Stomach smooth muscle (tissue), 2 donors: Measurements from ENCODE around the gene CCDC88B.
"Not testable (repeated sequence)": the region's sequence is repeated elsewhere in the genome, so short reads cannot be mapped to it uniquely, and the experiment has no call there.

Source experiments
- H3K27ac ChIP-seq: one replicate; pipeline ENCODE4 v1.7.0; 2013; ENCODE audit warnings: mild to moderate bottlenecking, low read length, inconsistent platforms
- H3K27me3 ChIP-seq, 2 donors: one replicate each; pipeline ENCODE4 v1.7.0; 2013; ENCODE audit warnings: low read length in 2 of 2; ENCODE audit not compliant: insufficient read depth in 2 of 2, control insufficient read depth in 1 of 2
- H3K36me3 ChIP-seq, 2 donors: one replicate each; pipeline ENCODE4 v1.7.0; 2013; ENCODE audit warnings: low read length in 2 of 2; ENCODE audit not compliant: control insufficient read depth in 2 of 2, insufficient read depth in 2 of 2
- H3K4me1 ChIP-seq: one replicate; pipeline ENCODE4 v1.7.0; 2013; ENCODE audit warnings: low read length; ENCODE audit not compliant: control insufficient read depth, insufficient read depth
- H3K4me3 ChIP-seq, 2 donors: one replicate each; pipeline ENCODE4 v1.7.0; 2013; ENCODE audit warnings: low read length in 2 of 2
- H3K9ac ChIP-seq, 2 donors: one replicate each; pipeline ENCODE4 v1.7.0; 2013; ENCODE audit warnings: low read length in 2 of 2, mild to moderate bottlenecking in 1 of 2
- H3K9me3 ChIP-seq, 2 donors: one replicate each; pipeline ENCODE4 v1.7.0; 2013; ENCODE audit warnings: low read length in 2 of 2; ENCODE audit not compliant: control insufficient read depth in 2 of 2
- donor health status: healthy.
- donor health status: Pancreatic carcinoma.

CCDC88B gene

GRCh38 chr11:64316672-64317324, 23.2 kb upstream of the CCDC88B start:
- H3K36me3 ChIP-seq = peaks cover 10 to 16% of the 10 kb centered on the region in 2 donors
- no peaks in the 10 kb centered on the region for H3K27me3 ChIP-seq
- H3K4me1 ChIP-seq = peaks cover 25% of the 10 kb centered on the region
- H3K9me3 ChIP-seq = no peaks in the 10 kb centered on the region
- peak overlapping the region; percentile 96 to 98 for H3K9ac ChIP-seq
- H3K4me3 ChIP-seq = peak overlapping the region; percentile 91 to 97
- H3K27ac ChIP-seq = peak overlapping the region; percentile 99

GRCh38 chr11:64317325-64317960, 22.6 kb upstream of the CCDC88B start, which contains the start of gene TRMT112:
Gene TRMT112 (minus strand): TSS chr11:64317559. CDS start chr11:64317526, 33 bp downstream.
- H3K9ac ChIP-seq = peak within 1 kb of the TSS; percentile 96 to 98
- peak within 1 kb of the TSS; percentile 99 for H3K27ac ChIP-seq
- H3K4me1 ChIP-seq = peaks cover 25% of the 10 kb centered on the region
- no peaks in the 10 kb centered on the region for H3K9me3 ChIP-seq
- peak within 1 kb of the TSS; percentile 91 to 97 for H3K4me3 ChIP-seq
- peaks cover 10 to 16% of the 10 kb centered on the region in 2 donors for H3K36me3 ChIP-seq
- no peaks in the 10 kb centered on the region for H3K27me3 ChIP-seq

DNA sequence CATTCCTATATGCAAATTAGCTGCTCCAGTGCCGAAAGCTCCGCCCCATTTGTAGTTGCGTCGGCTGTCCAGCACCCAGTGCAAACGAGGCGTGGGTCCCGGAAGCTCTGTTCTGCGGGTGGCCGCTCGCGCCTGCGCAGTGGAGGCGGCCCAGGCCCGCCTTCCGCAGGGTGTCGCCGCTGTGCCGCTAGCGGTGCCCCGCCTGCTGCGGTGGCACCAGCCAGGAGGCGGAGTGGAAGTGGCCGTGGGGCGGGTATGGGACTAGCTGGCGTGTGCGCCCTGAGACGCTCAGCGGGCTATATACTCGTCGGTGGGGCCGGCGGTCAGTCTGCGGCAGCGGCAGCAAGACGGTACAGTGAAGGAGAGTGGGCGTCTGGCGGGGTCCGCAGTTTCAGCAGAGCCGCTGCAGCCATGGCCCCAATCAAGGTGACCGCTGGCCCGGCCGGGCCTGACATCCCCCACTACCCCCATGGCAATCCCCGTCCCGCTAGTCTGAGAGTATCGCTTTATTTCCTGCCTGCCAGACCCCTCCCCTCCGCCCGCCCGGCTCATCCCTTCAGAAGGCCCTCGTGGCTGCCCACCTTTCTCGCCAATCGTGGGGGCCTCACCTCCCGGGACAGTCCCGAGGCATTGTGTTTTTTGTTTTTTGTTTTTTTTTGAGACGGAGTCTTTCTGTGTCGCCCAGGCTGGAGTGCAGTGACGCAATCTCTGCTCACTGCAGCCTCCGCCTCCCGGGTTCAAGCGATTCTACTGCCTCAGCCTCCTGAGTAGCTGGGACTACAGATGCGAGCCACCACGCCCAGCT, 21.8 kb upstream of the CCDC88B start, which contains the start of gene PRDX5:
PRDX5 (plus strand) TSS at position 161 of the 805 bp plus-strand sequence; CDS start at position 256, 95 bp downstream.
- no peaks in the 10 kb centered on the region for H3K9me3 ChIP-seq
- peak within 1 kb of the TSS; percentile 96 to 98 for H3K9ac ChIP-seq
- H3K4me3 ChIP-seq = peak within 1 kb of the TSS; percentile 91 to 97
- peaks cover 10 to 16% of the 10 kb centered on the region in 2 donors for H3K36me3 ChIP-seq
- H3K4me1 ChIP-seq = peaks cover 24% of the 10 kb centered on the region
- peak within 1 kb of the TSS; percentile 99 for H3K27ac ChIP-seq
- no peaks in the 10 kb centered on the region for H3K27me3 ChIP-seq

DNA sequence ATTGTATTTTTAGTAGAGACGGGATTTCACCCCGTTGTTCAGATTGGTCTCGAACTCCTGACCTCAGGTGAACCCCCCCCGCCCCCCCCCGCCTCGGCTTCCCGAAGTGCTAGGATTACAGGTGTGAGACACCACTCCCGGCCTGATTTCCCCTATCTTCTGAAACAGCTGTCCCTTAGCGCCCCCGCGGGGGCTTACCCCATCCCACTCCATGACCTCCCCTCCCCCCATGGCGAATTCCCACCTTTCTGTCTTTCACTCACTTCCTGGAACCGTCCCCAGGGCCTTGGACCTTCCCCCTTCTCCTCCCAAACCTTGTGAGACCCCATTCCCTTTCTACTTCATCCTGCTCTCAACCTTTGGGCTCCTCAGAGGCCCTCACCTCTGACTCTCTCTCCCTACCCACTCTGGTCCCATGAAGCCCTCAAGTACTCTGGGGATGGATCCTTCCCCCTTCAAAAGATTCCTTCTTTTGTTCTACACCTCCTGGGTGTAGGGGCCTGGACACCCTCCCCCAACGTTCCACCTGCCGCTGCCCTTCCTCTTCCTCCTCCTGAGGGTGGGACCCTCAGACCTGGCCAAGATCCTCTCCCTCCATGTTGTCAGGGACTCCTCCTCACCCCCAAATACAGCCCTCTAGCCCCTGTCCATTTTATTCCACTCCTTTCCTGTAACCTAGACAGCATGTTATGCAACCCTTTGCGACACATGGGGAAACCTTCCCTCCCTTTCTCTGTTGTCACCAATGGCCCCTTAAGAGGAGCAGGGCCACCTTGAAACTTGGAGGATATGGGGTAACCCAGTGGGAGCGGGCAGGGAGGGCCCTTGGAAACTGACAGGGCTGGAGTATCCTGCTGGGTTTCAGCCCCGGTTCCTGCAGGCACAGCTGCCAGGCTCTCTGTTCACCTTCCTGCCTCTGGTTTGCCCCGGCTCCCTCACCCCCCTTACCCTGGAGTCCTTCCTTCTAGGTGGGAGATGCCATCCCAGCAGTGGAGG, 20.9 kb upstream of the CCDC88B start:
- no peaks in the 10 kb centered on the region for H3K9me3 ChIP-seq
- H3K4me1 ChIP-seq = peaks cover 22% of the 10 kb centered on the region
- H3K9ac ChIP-seq = peak overlapping the region; percentile 96 to 98
- peak overlapping the region; percentile 46 for H3K27ac ChIP-seq
- H3K36me3 ChIP-seq = peaks cover 10 to 14% of the 10 kb centered on the region in 2 donors
- H3K27me3 ChIP-seq = no peaks in the 10 kb centered on the region
- H3K4me3 ChIP-seq = peak overlapping the region; percentile 91 to 97

- Histone ChIP-seq H3K9ac (no peak overlapping the region), H3K27ac (no peak overlapping the region), H3K4me1 (peaks cover 22% of the 10 kb centered on the region), H3K4me3 (no peak overlapping the region), H3K9me3 (no peaks in the 10 kb centered on the region), H3K27me3 (no peaks in the 10 kb centered on the region), H3K36me3 (peaks cover under 1 to 7% of the 10 kb centered on the region in 2 donors)
Measured at GRCh38 chr11:64320556-64320955, 19.4 kb upstream of the CCDC88B start.

DNA sequence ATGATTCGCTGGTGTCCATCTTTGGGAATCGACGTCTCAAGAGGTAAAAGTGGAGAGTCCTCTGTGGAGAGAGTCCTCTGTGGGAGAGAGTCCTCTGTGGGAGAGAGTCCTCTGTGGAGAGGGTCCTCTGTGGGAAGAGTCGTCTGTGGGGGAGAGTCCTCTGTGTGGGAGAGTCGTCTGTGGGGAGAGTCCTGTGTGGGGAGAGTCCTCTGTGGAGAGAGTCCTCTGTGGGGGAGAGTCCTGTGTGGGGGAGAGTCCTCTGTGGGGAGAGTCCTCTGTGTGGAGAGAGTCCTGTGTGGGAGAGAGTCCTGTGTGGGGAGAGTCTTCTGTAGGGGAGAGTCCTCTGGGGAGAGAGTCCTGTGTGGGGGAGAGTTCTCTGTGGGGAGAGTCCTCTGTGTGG, 19.0 kb upstream of the CCDC88B start:
- no peak overlapping the region for H3K9ac ChIP-seq
- H3K4me1 ChIP-seq = peaks cover 22% of the 10 kb centered on the region
- H3K27me3 ChIP-seq = no peaks in the 10 kb centered on the region
- no peak overlapping the region for H3K27ac ChIP-seq
- no peaks in the 10 kb centered on the region for H3K9me3 ChIP-seq
- H3K36me3 ChIP-seq = peaks cover 0 to 6% of the 10 kb centered on the region in 2 donors
- no peak overlapping the region for H3K4me3 ChIP-seq

DNA sequence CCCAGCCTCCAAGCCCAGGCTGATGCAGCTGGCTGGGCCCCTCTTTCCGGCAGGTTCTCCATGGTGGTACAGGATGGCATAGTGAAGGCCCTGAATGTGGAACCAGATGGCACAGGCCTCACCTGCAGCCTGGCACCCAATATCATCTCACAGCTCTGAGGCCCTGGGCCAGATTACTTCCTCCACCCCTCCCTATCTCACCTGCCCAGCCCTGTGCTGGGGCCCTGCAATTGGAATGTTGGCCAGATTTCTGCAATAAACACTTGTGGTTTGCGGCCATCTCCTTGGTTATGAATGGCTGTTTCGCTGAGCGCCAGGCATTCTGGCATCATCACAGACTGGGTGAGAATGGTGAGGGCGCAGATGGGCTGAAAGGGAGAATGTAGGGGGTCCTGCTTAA, 18.5 kb upstream of the CCDC88B start:
- Histone ChIP-seq H3K27ac (no peak overlapping the region), H3K9ac (no peak overlapping the region), H3K36me3 (peaks cover 0 to 4% of the 10 kb centered on the region in 2 donors), H3K4me1 (peaks cover 17% of the 10 kb centered on the region), H3K9me3 (no peaks in the 10 kb centered on the region), H3K27me3 (no peaks in the 10 kb centered on the region), H3K4me3 (no peak overlapping the region)

DNA sequence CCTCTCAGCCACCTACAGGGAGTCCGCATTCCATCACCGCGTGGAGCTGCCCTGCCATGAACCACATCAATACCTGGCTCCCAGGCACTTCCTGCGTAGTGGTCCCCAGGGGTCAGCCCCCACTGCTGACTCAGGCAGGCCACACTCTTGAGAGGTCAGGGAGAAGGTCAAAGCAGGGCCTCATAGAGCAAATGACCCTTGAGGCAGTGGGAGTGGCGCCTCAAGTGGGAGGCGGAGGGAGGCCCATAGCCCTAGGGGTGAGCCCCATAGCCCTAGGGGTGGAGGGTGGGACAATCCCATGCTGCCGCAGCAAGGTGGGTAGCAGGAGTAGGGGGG, 17.1 kb upstream of the CCDC88B start:
- H3K36me3 ChIP-seq = peaks cover 0 to 4% of the 10 kb centered on the region in 2 donors
- H3K4me1 ChIP-seq = peaks cover 8% of the 10 kb centered on the region
- H3K9me3 ChIP-seq = no peaks in the 10 kb centered on the region
- no peak overlapping the region for H3K27ac ChIP-seq
- H3K4me3 ChIP-seq = no peak overlapping the region
- H3K9ac ChIP-seq = no peak overlapping the region
- H3K27me3 ChIP-seq = no peaks in the 10 kb centered on the region

DNA sequence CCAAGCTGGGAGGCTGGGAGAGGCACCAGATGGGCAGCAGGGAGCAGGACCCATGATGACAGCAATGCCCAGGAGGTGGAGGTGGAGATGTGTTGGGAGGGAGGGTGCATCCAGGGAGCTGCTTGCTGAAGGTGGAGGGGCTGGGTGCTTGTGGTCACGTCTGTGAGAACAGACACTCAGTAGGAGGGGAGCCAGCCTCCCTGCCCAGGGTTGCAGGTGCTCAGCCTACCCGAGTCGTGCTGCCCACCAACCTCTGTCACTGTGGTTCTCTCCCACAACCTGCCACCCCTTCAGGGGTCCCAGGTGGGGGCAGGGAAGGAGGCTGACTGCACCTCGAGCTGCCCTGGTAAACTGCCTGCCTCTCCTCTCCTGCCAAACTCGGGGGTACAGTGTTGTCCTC, 16.6 kb upstream of the CCDC88B start:
- Histone ChIP-seq H3K27ac (no peak overlapping the region), H3K9me3 (no peaks in the 10 kb centered on the region), H3K4me1 (peaks cover 8% of the 10 kb centered on the region), H3K27me3 (no peaks in the 10 kb centered on the region), H3K4me3 (no peak overlapping the region), H3K36me3 (peaks cover 0 to 4% of the 10 kb centered on the region in 2 donors), H3K9ac (no peak overlapping the region)

DNA sequence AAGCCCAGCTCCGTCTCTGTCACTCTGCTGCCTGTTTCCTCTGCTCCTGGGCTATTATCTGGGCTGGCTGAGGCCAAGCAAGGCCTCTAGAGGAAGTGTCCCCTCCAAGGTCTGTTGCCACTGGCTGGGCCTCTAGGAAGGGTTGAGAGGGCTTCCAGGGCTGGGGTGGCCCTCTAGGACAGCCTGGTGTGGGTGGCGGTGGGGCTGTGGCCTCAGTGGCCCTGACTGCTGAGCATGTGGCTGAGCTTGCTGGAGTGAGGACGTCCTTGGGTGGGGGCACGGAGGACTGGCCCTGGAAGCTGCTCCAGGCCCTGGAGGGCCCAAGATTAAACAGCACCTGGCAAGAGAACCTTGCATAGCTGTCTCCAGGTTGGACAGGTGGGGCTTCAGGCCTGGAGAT, 16.0 kb upstream of the CCDC88B start:
- H3K27me3 ChIP-seq, H3K36me3 ChIP-seq, H3K9me3 ChIP-seq, H3K9ac ChIP-seq, H3K27ac ChIP-seq, H3K4me3 ChIP-seq, H3K4me1 ChIP-seq: not testable (repeated sequence)
